Measurements from ENCODE around the gene RBMX.
"Not testable (repeated sequence)": the region's sequence is repeated elsewhere in the genome, so short reads cannot be mapped to it uniquely, and the experiment has no call there.

- not testable (repeated sequence) for TF ChIP-seq POLR2A (IDR thresholded peaks at IDR 0.05; ENCODE audit: low read depth, low read length); RFX5 (IDR thresholded peaks at IDR 0.05; ENCODE audit: low read depth, low read length); CTCF (conservative IDR thresholded peaks at IDR 0.05; ENCODE audit: low read depth, low read length); CEBPB (IDR thresholded peaks at IDR 0.05; ENCODE audit: low read depth, low read length); FOS (IDR thresholded peaks at IDR 0.05; ENCODE audit: low read depth, low read length); RAD21 (IDR thresholded peaks at IDR 0.05; ENCODE audit: low read length); CHD1 (IDR thresholded peaks at IDR 0.05; ENCODE audit: low read depth, low read length); ELK1 (IDR thresholded peaks at IDR 0.05; ENCODE audit: borderline replicate concordance, low read depth, low read length); SMC3 (IDR thresholded peaks at IDR 0.05; ENCODE audit: low read depth, low read length); MAFK (IDR thresholded peaks at IDR 0.05; ENCODE audit: low read depth, low read length); BHLHE40 (IDR thresholded peaks at IDR 0.05; ENCODE audit: low read depth, low read length); USF2 (IDR thresholded peaks at IDR 0.05; ENCODE audit: low read depth, low read length); RCOR1 (IDR thresholded peaks at IDR 0.05; ENCODE audit: insufficient replicate concordance, low read length)
Measured at GRCh38 chrX:136900071-136900470, 19.5 kb upstream of the RBMX start.
